B cell (primary cell): Measurements from ENCODE around the gene RBM44. TPM values are rescaled to one million over a fixed set of nuclear protein-coding genes. Genes with fewer than 3 reads are reported as not detected.
A peak's percentile ranks its signal among the peaks of the same experiment; 100 is the strongest.

Experiments used
- ATAC-seq: fragments of 200-7000 bp; cut with Tn5 transposase; one replicate; pipeline ENCODE4 v1.10.0; 2021; ENCODE audit warnings: low read depth, mild to moderate bottlenecking, moderate number of reproducible peaks, moderate library complexity
- CTCF ChIA-PET: fragments of 350-600 bp; sonication (Branson Sonifier 250); formaldehyde crosslinking; loops from one replicate; lab custom pipeline; 2021; ENCODE audit warnings: antibody characterized with exemption, inconsistent platforms; lab: Charles Lee
- POLR2A ChIA-PET: fragments of 350-600 bp; sonication (Branson Sonifier 250); formaldehyde crosslinking; loops from one replicate; lab custom pipeline; 2021; ENCODE audit warnings: antibody characterized with exemption; lab: Charles Lee
- DNase-seq: peaks from one replicate; pipeline ENCODE4 v3.0.0; 2013
- H2AFZ ChIP-seq: 2 replicates; pipeline ENCODE4 v1.6.1; 2012; ENCODE audit warnings: mild to moderate bottlenecking, low read depth, low read length; ENCODE audit not compliant: insufficient read depth, poor library complexity, severe bottlenecking
- H3K27ac ChIP-seq, 2 donors: 1 replicate in 1 of 2; 2 replicates in 1 of 2; pipeline ENCODE4 v1.5.1; 2012 to 2013; ENCODE audit warnings: low read length in 2 of 2, mild to moderate bottlenecking in 2 of 2, moderate library complexity in 1 of 2
- H3K27me3 ChIP-seq, 4 experiments: fragments of 200-600 bp in 1 of 4; sonication (generic) in 1 of 4; replicated peaks in 1 of 4; 1 replicate in 2 of 4; 2 replicates in 2 of 4; pipeline versions ENCODE4 v1.6.1 to v1.7.0; 2013 to 2016; ENCODE audit warnings: low read length in 3 of 4, mild to moderate bottlenecking in 2 of 4, mixed read lengths in 1 of 4, moderate library complexity in 1 of 4; ENCODE audit not compliant: insufficient read depth in 4 of 4, control insufficient read depth in 3 of 4; ENCODE audit errors: control extremely low read depth in 1 of 4
- H3K36me3 ChIP-seq, 2 experiments: replicated peaks in 1 of 2; 1 replicate in 1 of 2; 2 replicates in 1 of 2; pipeline versions ENCODE4 v1.6.1 to v1.7.1; 2013; ENCODE audit warnings: low read length in 1 of 2; ENCODE audit not compliant: insufficient read depth in 2 of 2, control insufficient read depth in 1 of 2; ENCODE audit errors: control extremely low read depth in 1 of 2, extremely low read depth in 1 of 2
- H3K4me1 ChIP-seq, 2 donors: fragments of 200-600 bp in 1 of 2; sonication (generic) in 1 of 2; 1 replicate in 1 of 2; 2 replicates in 1 of 2; pipeline versions ENCODE4 v1.5.1 to v1.6.1; 2013 to 2017; ENCODE audit warnings: low read length in 2 of 2; ENCODE audit not compliant: control insufficient read depth in 2 of 2, insufficient read depth in 2 of 2
- H3K4me2 ChIP-seq: replicated peaks from 2 replicates; pipeline ENCODE3; 2012; ENCODE audit warnings: mild to moderate bottlenecking, low read depth, low read length; ENCODE audit not compliant: poor library complexity, severe bottlenecking
- H3K4me3 ChIP-seq, 5 experiments: fragments of 200-600 bp in 1 of 5; sonication (generic) in 1 of 5; 1 replicate in 3 of 5; 2 replicates in 2 of 5; pipeline versions ENCODE4 v1.5.1 to v1.7.0; 2011 to 2016; ENCODE audit warnings: low read length in 4 of 5, mild to moderate bottlenecking in 4 of 5, low read depth in 2 of 5, control low read depth in 1 of 5, moderate library complexity in 1 of 5; ENCODE audit not compliant: insufficient read depth in 1 of 5; ENCODE audit errors: control extremely low read depth in 1 of 5, extremely low read depth in 1 of 5
- H3K79me2 ChIP-seq: fragments of 200-600 bp; sonication (generic); one replicate; pipeline ENCODE4 v1.6.0; 2016; ENCODE audit warnings: low read length; ENCODE audit not compliant: control insufficient read depth, insufficient read depth
- H3K9ac ChIP-seq: fragments of 200-600 bp; sonication (generic); 2 replicates; pipeline ENCODE4 v1.6.1; 2017; ENCODE audit warnings: mild to moderate bottlenecking, low read length, moderate library complexity
- H3K9me3 ChIP-seq, 3 donors: one replicate each; pipeline versions ENCODE4 v1.6.1 to v1.7.1; 2013; ENCODE audit warnings: low read length in 2 of 3; ENCODE audit not compliant: control insufficient read depth in 2 of 3, insufficient read depth in 1 of 3; ENCODE audit errors: control extremely low read depth in 1 of 3
- H4K20me1 ChIP-seq: 2 replicates; pipeline ENCODE4 v1.6.0; 2012; ENCODE audit warnings: mild to moderate bottlenecking, low read length; ENCODE audit not compliant: insufficient read depth, control insufficient read depth, poor library complexity, severe bottlenecking
- H3K27ac Mint-ChIP-seq: one replicate; pipeline ENCODE4 v1.8.0; 2021; ENCODE audit warnings: mixed read lengths
- H3K27me3 Mint-ChIP-seq: one replicate; pipeline ENCODE4 v1.8.0; 2021; ENCODE audit warnings: mixed read lengths
- H3K4me1 Mint-ChIP-seq: one replicate; pipeline ENCODE4 v1.8.0; 2021; ENCODE audit warnings: mixed read lengths
- H3K4me3 Mint-ChIP-seq: one replicate; pipeline ENCODE4 v1.8.0; 2021; ENCODE audit warnings: mixed read lengths
- H3K9me3 Mint-ChIP-seq: one replicate; pipeline ENCODE4 v1.8.0; 2022; ENCODE audit warnings: mixed read lengths; ENCODE audit not compliant: insufficient read depth
- EZH2 ChIP-seq: IDR thresholded peaks from 2 replicates; pipeline ENCODE4 v1.6.1; 2012; ENCODE audit warnings: borderline replicate concordance, low read depth, mild to moderate bottlenecking, moderate library complexity, low read length; ENCODE audit not compliant: insufficient read depth, poor library complexity, severe bottlenecking
- WGBS: methylation state at CpG from one replicate; pipeline ENCODE4 v1.1.5; 2013; ENCODE audit warnings: missing lambda C conversion rate; ENCODE audit not compliant: insufficient coverage; 5-methylcytosine and 5-hydroxymethylcytosine counted together
- intact Hi-C: fragments of 100-400 bp; cut with micrococcal nuclease; formaldehyde crosslinking; loops from one replicate; pipeline ENCODE4 v1.10.0; 2022
- polyA plus RNA-seq: library from polyadenylated mRNA; depleted of rRNA; stranded (reverse); fragments of >200 nt; gene quantifications from 2 replicates; pipeline ENCODE4 v1.2.3, GENCODE V29; 2012
- total RNA-seq, 2 donors: library from RNA; stranded (reverse); fragments of 120-200 nt in 1 of 2; gene quantifications; 1 replicate in 1 of 2; 2 replicates in 1 of 2; pipeline versions ENCODE4 v1.2.3 to v1.2.4, GENCODE V29; 2013 to 2022
- TF ChIP-seq, protein P1 (sequence below): fragments of 200-600 bp; IDR thresholded peaks from one replicate; pipeline ENCODE4 v1.8.0; 2022; ENCODE audit warnings: antibody characterized with exemption, mild to moderate bottlenecking

RBM44 gene
- total and polyA plus RNA-seq, 2 donors (not counting 1 experiment from before 2014, with no cell fraction given) = 0.39 to 1.3 TPM

DNA sequence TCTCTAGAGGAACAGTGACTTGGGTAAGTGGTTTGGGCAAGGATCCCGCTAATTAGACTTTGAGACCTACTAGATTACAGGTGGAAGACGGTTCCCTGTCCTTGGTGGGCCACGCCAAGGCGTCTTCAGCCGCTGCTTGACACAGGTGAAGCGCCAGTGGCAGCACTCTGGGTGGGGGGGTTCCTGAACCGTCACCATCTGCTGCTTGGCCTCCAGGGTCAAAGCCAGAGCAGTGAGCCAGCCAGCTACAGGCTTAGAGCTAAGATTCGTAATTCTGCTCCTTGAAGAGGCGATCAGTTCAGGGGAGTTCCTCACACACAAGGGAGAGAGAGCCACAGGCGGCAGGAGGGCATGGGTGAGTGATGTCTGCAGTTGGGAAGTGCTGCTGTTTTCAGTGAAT is 39.4 kb upstream of the RBM44 start:
- Histone ChIP-seq H3K9ac (no peak overlapping the region), H3K9me3 (no peaks in the 10 kb centered on the region), H4K20me1 (peaks cover 34% of the 10 kb centered on the region), H3K4me3 (no peak overlapping the region), H3K4me1 (no peaks in the 10 kb centered on the region), H3K27ac (no peak overlapping the region), H3K36me3 (peaks cover 7 to 94% of the 10 kb centered on the region in 2 experiments), H3K27me3 (no peaks in the 10 kb centered on the region), H2AFZ (no peak overlapping the region), H3K4me2 (no peak overlapping the region), H3K79me2 (peaks cover 8% of the 10 kb centered on the region)
- no peaks in the 10 kb centered on the region for H3K9me3 Mint-ChIP-seq
- H3K27me3 Mint-ChIP-seq = no peaks in the 10 kb centered on the region
- H3K4me3 Mint-ChIP-seq = no peak overlapping the region
- WGBS = 98% methylated on average over 9 of the region's 10 CpGs
- no peaks in the 10 kb centered on the region for H3K4me1 Mint-ChIP-seq
- CTCF ChIA-PET = interaction anchor here (0.5 to 1.8 kb wide), 3 partner anchors 16 to 168 kb away, joined by 3 to 5 read pairs (median 4); no protein-coding TSS in a partner anchor
- ATAC-seq (no peak), DNase-seq (no peak)
- POLR2A ChIA-PET = no interaction called here
- intact Hi-C loops = no loop called here
- no peak overlapping the region for H3K27ac Mint-ChIP-seq
- TF ChIP-seq EZH2 = no peak
- TF ChIP-seq, protein P1, sequence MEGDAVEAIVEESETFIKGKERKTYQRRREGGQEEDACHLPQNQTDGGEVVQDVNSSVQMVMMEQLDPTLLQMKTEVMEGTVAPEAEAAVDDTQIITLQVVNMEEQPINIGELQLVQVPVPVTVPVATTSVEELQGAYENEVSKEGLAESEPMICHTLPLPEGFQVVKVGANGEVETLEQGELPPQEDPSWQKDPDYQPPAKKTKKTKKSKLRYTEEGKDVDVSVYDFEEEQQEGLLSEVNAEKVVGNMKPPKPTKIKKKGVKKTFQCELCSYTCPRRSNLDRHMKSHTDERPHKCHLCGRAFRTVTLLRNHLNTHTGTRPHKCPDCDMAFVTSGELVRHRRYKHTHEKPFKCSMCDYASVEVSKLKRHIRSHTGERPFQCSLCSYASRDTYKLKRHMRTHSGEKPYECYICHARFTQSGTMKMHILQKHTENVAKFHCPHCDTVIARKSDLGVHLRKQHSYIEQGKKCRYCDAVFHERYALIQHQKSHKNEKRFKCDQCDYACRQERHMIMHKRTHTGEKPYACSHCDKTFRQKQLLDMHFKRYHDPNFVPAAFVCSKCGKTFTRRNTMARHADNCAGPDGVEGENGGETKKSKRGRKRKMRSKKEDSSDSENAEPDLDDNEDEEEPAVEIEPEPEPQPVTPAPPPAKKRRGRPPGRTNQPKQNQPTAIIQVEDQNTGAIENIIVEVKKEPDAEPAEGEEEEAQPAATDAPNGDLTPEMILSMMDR = no peak

DNA sequence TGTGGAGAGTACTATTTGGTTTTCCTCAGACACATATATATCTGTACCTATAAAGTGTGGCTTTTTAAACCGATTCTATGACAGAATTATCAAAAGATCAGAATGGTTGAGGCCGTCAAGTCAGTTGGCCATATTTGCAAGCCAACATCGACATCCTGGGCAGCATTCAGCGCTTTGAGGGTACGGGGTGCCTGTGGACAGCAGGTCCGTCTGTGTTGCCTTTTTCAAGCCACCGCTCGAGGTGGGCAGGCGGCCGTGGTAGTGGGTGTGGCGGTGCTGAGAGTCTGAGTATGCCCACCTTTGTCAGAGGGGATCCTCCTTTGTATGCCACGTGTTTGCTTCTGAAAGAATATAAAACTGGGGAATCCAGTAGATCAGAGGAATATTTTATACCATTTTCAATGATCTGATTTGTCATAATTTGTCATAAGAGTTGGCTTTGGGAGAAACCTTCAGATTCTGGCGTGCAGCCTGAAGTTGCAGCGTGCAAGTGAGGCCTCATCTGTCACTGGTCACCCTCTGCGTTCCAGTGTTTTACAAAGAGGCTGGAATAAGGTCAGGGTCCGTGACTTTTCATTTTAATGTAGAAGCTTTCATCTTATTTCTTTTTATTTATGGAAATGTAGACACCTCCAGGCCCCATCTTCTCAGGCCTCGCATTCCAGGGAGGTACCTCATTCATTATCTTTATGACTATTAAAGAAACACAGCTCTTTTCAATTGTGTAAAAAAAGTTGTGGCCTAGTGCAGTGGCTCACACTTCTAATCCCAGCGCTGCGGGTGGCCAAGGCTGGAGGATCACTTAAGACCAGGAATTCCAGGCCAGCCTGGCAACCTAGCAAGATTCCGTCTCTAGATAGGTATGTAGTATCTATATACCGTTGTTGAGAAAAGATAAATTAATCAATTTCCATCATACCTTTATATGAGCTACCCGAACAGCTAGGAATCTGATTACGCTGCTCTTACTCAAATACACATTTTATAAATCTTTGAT is 37.8 kb upstream of the RBM44 start:
- no peaks in the 10 kb centered on the region for H3K9me3 Mint-ChIP-seq
- Histone ChIP-seq H3K9ac (no peak overlapping the region), H3K4me1 (no peaks in the 10 kb centered on the region), H2AFZ (no peak overlapping the region), H3K27ac (no peak overlapping the region), H3K4me3 (no peak overlapping the region), H4K20me1 (peaks cover 23% of the 10 kb centered on the region), H3K9me3 (no peaks in the 10 kb centered on the region), H3K36me3 (peaks cover 8 to 82% of the 10 kb centered on the region in 2 experiments), H3K79me2 (peaks cover 3% of the 10 kb centered on the region), H3K27me3 (no peaks in the 10 kb centered on the region), H3K4me2 (no peak overlapping the region)
- no peaks in the 10 kb centered on the region for H3K4me1 Mint-ChIP-seq
- intact Hi-C loops = no loop called here
- POLR2A ChIA-PET = no interaction called here
- TF ChIP-seq, protein P1 = no peak
- no peak for TF ChIP-seq EZH2
- 99% methylated on average over 15 of the region's 23 CpGs for WGBS
- DNase-seq (peak; percentile 3), ATAC-seq (no peak)
- no peak overlapping the region for H3K4me3 Mint-ChIP-seq
- no peak overlapping the region for H3K27ac Mint-ChIP-seq
- CTCF ChIA-PET = interaction anchor here (1.2 to 1.8 kb wide), 3 partner anchors 14 to 248 kb away, joined by 4 to 6 read pairs (median 5); no protein-coding TSS in a partner anchor
- no peaks in the 10 kb centered on the region for H3K27me3 Mint-ChIP-seq
